SJSA1 (cell line): ENCODE results near the gene MAP3K12. TPM values are rescaled to one million over a fixed set of nuclear protein-coding genes. Genes with fewer than 3 reads are reported as not detected.
"Not testable (repeated sequence)": the region's sequence is repeated elsewhere in the genome, so short reads cannot be mapped to it uniquely, and the experiment has no call there.

Experiments
- DNase-seq, 2 experiments: peaks; one replicate each; pipeline ENCODE4 v3.0.0-alpha.2; 2015 to 2020; ENCODE audit warnings: low spot score in 2 of 2, low read depth in 1 of 2
- H3K27ac ChIP-seq: fragments of 250-450 bp; sonication (Bioruptor Pico); 2 replicates; pipeline ENCODE4 v1.5.1; 2020; ENCODE audit warnings: mild to moderate bottlenecking, moderate library complexity
- H3K27me3 ChIP-seq: fragments of 250-450 bp; sonication (Bioruptor Pico); replicated peaks from 2 replicates; pipeline ENCODE4 v1.5.1; 2020; ENCODE audit warnings: mild to moderate bottlenecking, moderate library complexity
- H3K36me3 ChIP-seq: fragments of 250-450 bp; sonication (Bioruptor Pico); 2 replicates; pipeline ENCODE4 v1.5.1; 2020; ENCODE audit warnings: mild to moderate bottlenecking
- H3K4me1 ChIP-seq: fragments of 250-450 bp; sonication (Bioruptor Pico); replicated peaks from 2 replicates; pipeline ENCODE4 v1.6.1; 2021; ENCODE audit warnings: mild to moderate bottlenecking
- H3K4me3 ChIP-seq: fragments of 250-450 bp; sonication (Bioruptor Pico); 2 replicates; pipeline ENCODE4 v1.5.1; 2020; ENCODE audit warnings: mild to moderate bottlenecking
- H3K9me3 ChIP-seq: fragments of 250-450 bp; sonication (Bioruptor Pico); replicated peaks from 2 replicates; pipeline ENCODE4 v1.5.1; 2020; ENCODE audit warnings: mild to moderate bottlenecking
- total RNA-seq: library from RNA; depleted of rRNA; stranded (reverse); fragments of >200 nt; shearing (Covaris generic); gene quantifications from 2 replicates; pipeline ENCODE4 v1.2.3, GENCODE V29; 2014; rRNA removed

The MAP3K12 gene, protein sequence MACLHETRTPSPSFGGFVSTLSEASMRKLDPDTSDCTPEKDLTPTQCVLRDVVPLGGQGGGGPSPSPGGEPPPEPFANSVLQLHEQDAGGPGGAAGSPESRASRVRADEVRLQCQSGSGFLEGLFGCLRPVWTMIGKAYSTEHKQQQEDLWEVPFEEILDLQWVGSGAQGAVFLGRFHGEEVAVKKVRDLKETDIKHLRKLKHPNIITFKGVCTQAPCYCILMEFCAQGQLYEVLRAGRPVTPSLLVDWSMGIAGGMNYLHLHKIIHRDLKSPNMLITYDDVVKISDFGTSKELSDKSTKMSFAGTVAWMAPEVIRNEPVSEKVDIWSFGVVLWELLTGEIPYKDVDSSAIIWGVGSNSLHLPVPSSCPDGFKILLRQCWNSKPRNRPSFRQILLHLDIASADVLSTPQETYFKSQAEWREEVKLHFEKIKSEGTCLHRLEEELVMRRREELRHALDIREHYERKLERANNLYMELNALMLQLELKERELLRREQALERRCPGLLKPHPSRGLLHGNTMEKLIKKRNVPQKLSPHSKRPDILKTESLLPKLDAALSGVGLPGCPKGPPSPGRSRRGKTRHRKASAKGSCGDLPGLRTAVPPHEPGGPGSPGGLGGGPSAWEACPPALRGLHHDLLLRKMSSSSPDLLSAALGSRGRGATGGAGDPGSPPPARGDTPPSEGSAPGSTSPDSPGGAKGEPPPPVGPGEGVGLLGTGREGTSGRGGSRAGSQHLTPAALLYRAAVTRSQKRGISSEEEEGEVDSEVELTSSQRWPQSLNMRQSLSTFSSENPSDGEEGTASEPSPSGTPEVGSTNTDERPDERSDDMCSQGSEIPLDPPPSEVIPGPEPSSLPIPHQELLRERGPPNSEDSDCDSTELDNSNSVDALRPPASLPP
- 6.7 and 8.6 TPM in 2 replicates for total RNA-seq

GRCh38 chr12:53499266-53500141, at the start of gene MAP3K12:
MAP3K12 (minus strand) TSS chr12:53499458; CDS start chr12:53487391, 12,067 bp downstream.
- no peaks in the 10 kb centered on the region for H3K9me3 ChIP-seq
- no peaks in the 10 kb centered on the region for H3K27me3 ChIP-seq
- H3K27ac ChIP-seq: peak within 1 kb of the TSS; percentile 10
- peaks cover 22% of the 10 kb centered on the region for H3K4me1 ChIP-seq
- H3K36me3 ChIP-seq: peaks cover 7% of the 10 kb centered on the region
- H3K4me3 ChIP-seq: peak within 1 kb of the TSS; percentile 66
- peak; percentile 56 to 71 for DNase-seq

DNA sequence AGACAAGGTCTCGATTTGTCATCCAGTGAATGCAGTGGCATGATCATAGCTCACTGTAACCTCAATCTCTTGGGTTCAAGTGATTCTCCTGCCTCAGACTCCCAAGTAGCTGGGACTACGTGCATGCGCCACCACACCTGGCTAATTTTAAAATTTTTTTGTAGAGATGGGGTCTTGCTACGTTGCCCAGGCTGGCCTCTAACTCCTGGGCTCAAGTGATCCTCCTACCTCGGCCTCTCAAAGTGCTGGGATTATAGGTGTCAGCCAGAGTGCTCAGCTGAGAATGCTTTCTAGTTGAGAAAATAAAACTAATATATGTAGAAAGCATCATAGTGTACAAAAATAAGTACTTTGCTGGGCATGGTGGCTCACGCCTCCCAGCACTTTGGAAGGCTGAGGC, 49.1 kb upstream of the MAP3K12 start:
- peaks cover 31% of the 10 kb centered on the region for H3K36me3 ChIP-seq
- H3K27ac ChIP-seq, H3K27me3 ChIP-seq, H3K9me3 ChIP-seq, DNase-seq, H3K4me3 ChIP-seq, H3K4me1 ChIP-seq: not testable (repeated sequence)

DNA sequence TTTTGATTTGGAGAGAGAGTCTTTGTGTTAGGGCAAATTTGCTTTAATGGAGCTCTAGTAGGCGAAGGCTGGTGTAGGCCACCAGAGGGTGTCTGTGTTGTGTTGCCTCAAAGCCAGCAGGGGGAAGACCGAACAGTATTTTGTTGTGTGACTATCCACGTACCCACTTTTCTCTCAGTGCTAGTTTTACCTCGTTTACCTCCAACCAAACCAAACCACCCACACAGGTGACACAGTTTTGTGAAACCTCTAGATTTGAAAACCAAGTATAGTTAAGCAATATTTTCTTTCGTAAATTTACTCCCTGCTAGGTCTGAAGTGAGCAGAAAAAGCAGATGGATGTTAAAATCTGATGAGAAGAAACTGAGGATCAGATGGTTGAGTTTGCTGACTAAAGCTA, 44.3 kb upstream of the MAP3K12 start:
- no peak overlapping the region for H3K27ac ChIP-seq
- DNase-seq: peak; percentile 40 to 54
- no peaks in the 10 kb centered on the region for H3K27me3 ChIP-seq

DNA sequence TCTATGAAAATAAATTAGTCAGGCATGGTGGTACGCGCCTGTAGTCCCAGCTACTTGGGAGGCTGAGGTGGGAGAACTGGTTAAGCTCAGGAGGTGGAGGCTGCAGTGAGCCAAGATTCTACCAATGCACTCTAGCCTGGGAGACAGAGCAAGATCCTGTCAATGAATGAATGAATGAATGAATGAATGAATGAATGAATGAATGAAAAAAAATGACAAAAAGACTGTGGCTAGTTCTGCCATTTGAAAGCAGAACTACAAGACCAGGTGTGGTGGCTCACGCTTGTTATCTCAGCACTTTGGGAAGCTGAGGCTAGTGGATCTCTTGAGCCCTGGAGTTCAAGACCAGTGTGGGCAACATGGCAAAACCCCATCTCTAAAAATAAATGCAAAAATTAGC, 40.3 kb upstream of the MAP3K12 start:
- no peak for DNase-seq
- no peaks in the 10 kb centered on the region for H3K9me3 ChIP-seq
- H3K27ac ChIP-seq: no peak overlapping the region
- H3K36me3 ChIP-seq: peaks cover 54% of the 10 kb centered on the region
- H3K27me3 ChIP-seq: no peaks in the 10 kb centered on the region
- no peaks in the 10 kb centered on the region for H3K4me1 ChIP-seq
- H3K4me3 ChIP-seq: no peak overlapping the region

More for the DNA sequence above, 44.3 kb upstream of the MAP3K12 start:
- Histone ChIP-seq H3K9me3 (no peaks in the 10 kb centered on the region), H3K36me3 (peaks cover 30% of the 10 kb centered on the region), H3K4me1 (no peaks in the 10 kb centered on the region), H3K4me3 (no peak overlapping the region)

DNA sequence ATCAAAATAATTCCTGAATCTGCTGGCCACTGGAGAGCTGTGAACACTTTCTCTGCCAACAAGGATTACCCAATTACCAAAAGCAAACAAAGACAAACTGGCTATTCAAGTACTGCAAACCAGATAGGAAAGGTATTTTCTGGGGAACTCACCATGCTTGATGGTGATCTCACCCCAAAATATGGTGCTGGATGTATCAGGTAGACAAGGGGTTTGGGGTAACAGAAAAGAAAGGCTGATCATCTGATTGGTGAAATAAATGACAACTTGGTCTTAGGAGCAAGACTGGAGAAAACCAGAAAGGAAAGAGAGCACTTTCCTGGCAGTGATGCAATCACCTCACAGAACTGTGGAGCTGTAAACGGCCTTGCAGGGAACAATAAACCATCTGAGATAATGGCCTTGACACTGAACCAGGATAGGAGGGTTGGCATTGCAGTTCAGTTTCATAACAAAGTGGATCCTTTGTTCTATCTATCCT, 39.0 kb upstream of the MAP3K12 start:
- Histone ChIP-seq H3K4me1 (no peaks in the 10 kb centered on the region), H3K4me3 (no peak overlapping the region), H3K9me3 (no peaks in the 10 kb centered on the region), H3K27ac (no peak overlapping the region; the same call in 1 of the 2 replicates), H3K36me3 (peaks cover 64% of the 10 kb centered on the region), H3K27me3 (no peaks in the 10 kb centered on the region)
- peak in 1 of 2 experiments; percentile 4 for DNase-seq

DNA sequence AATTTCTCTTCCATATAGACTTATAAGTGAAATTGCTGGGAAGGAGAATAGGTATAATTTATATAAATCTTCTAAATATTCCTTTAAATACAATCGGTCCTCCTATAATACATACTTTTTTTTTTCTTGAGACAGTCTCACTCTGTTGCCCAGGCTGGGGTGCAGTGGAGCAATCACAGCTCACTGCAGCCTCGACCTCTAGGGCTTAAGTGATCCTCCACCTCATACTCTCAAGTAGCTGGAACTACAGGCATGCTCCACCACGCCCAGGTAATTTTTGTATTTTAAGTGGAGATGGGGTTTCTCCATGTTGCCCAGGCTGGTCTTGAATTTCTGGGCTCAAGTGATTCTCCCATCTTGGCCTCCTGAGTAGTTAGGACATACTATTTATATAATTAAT, 37.7 kb upstream of the MAP3K12 start:
- no peak for DNase-seq
- H3K4me3 ChIP-seq: no peak overlapping the region

GRCh38 chr12:53533471-53533870, 34.2 kb upstream of the MAP3K12 start:
- H3K27me3 ChIP-seq: no peaks in the 10 kb centered on the region
- DNase-seq: no peak
- no peak overlapping the region for H3K4me3 ChIP-seq
- H3K27ac ChIP-seq: no peak overlapping the region
- peaks cover 7% of the 10 kb centered on the region for H3K4me1 ChIP-seq
- H3K36me3 ChIP-seq: peaks cover 70% of the 10 kb centered on the region
- H3K9me3 ChIP-seq: no peaks in the 10 kb centered on the region

More for the DNA sequence above, 37.7 kb upstream of the MAP3K12 start:
- Histone ChIP-seq H3K36me3 (peaks cover 65% of the 10 kb centered on the region), H3K4me1 (no peaks in the 10 kb centered on the region), H3K9me3 (no peaks in the 10 kb centered on the region), H3K27ac (no peak overlapping the region), H3K27me3 (no peaks in the 10 kb centered on the region)

DNA sequence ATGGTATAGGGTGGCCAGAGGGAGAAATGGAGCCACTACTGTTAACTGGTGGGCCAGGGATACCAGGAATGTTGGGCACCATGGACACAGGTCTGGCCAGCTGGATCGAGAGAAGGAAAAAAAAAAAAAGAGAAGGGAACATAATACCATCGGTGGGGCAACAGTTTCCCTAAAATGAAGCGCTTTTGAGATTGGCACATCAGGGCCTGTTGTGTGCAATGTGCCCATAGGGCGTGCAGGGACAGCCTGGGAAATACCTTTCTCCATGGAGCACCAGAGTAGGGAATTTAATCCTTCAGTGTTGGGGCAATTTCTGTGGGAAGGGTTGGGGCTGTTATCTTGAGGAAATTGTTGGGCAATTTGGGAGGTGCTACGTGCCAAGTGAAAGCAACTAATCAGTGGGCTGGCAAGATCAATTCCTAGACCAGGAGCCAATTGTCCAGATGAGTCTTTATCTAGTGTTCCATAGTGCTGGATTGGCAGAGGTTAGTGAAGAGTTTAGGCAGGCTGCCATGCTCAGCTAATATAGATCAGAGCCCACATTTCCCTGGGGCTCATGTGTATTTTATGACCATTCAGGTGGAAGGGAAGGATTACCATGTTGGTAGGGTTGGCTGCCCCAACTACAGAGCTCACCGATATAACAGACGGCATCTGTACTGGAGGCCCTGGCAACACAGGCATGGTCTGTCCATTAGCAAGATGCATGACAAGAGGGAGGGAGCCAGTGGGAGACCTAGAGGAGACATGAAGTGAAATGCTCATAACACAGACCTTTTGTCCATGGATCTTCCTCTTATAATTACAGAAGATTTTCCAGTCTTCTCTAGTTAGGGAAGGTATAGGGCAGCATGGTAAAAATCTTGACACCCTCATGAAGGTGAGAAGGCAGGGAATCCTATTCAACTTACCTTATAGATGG, 33.5 kb upstream of the MAP3K12 start:
- H3K27me3 ChIP-seq: no peaks in the 10 kb centered on the region
- H3K36me3 ChIP-seq: peaks cover 64% of the 10 kb centered on the region
- H3K4me3 ChIP-seq: no peak overlapping the region

GRCh38 chr12:53532021-53532420, 32.8 kb upstream of the MAP3K12 start:
- Histone ChIP-seq H3K27ac (no peak overlapping the region), H3K36me3 (peaks cover 63% of the 10 kb centered on the region), H3K4me3 (no peak overlapping the region), H3K27me3 (no peaks in the 10 kb centered on the region), H3K4me1 (peaks cover 7% of the 10 kb centered on the region), H3K9me3 (no peaks in the 10 kb centered on the region)
- DNase-seq: no peak

More for the DNA sequence above, 33.5 kb upstream of the MAP3K12 start:
- peaks cover 7% of the 10 kb centered on the region for H3K4me1 ChIP-seq
- no peak overlapping the region for H3K27ac ChIP-seq
- no peak for DNase-seq
- no peaks in the 10 kb centered on the region for H3K9me3 ChIP-seq

DNA sequence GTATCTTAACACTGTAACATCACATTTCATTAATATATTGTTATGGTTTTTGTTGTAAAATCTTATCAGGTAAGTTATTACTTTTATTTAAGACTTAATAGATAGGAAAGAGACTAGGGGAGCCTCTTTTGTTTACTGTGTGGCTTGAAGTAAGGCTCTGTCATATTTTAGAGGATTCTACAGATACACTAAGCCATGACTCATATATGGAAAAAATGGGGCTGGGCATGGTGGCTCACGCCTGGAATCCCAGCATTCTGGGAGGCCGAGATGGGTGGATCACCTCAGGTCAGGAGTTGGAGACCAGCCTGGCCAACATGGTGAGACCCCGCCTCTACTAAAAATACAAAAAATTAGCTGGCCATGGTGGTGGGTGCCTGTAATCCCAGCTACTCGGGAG, 31.7 kb upstream of the MAP3K12 start:
- H3K36me3 ChIP-seq: peaks cover 53% of the 10 kb centered on the region
- peak; percentile 18 to 53 for DNase-seq
- peaks cover 7% of the 10 kb centered on the region for H3K4me1 ChIP-seq
- no peak overlapping the region for H3K27ac ChIP-seq
- H3K9me3 ChIP-seq: no peaks in the 10 kb centered on the region
- H3K27me3 ChIP-seq: no peaks in the 10 kb centered on the region
- no peak overlapping the region for H3K4me3 ChIP-seq

- no peaks in the 10 kb centered on the region for H3K27me3 ChIP-seq
- H3K4me1 ChIP-seq: peaks cover 7% of the 10 kb centered on the region
- no peak overlapping the region for H3K27ac ChIP-seq
- H3K4me3 ChIP-seq: no peak overlapping the region
- DNase-seq: no peak
- peaks cover 54% of the 10 kb centered on the region for H3K36me3 ChIP-seq
- no peaks in the 10 kb centered on the region for H3K9me3 ChIP-seq
These were observed 30.8 kb upstream of the MAP3K12 start for GRCh38 chr12:53530061-53530460.

GRCh38 chr12:53524476-53524875, 25.2 kb upstream of the MAP3K12 start:
- H3K27me3 ChIP-seq: no peaks in the 10 kb centered on the region
- H3K36me3 ChIP-seq: peaks cover 61% of the 10 kb centered on the region
- H3K4me1 ChIP-seq: no peaks in the 10 kb centered on the region
- H3K27ac ChIP-seq: no peak overlapping the region
- DNase-seq: no peak
- no peak overlapping the region for H3K4me3 ChIP-seq
- no peaks in the 10 kb centered on the region for H3K9me3 ChIP-seq
